Liver (tissue), 9 donors: Measurements from ENCODE around the gene STK38L. TPM values are rescaled to one million over a fixed set of nuclear protein-coding genes. Genes with fewer than 3 reads are reported as not detected.

Experiments used
- DNase-seq: peaks from one replicate; pipeline ENCODE4 v3.0.0-alpha.2; 2017; ENCODE audit warnings: low spot score
- H3K27ac ChIP-seq, 2 donors: one replicate each; pipeline ENCODE4 v1.7.0; 2013; ENCODE audit warnings: inconsistent platforms in 2 of 2, low read length in 2 of 2, control low read depth in 1 of 2, low read depth in 1 of 2, mild to moderate bottlenecking in 1 of 2
- H3K27me3 ChIP-seq, 4 donors: one replicate each; pipeline versions ENCODE4 v1.6.1 to v1.7.0; 2013; ENCODE audit warnings: low read length in 3 of 4, inconsistent platforms in 1 of 4, mild to moderate bottlenecking in 1 of 4, moderate library complexity in 1 of 4; ENCODE audit not compliant: control insufficient read depth in 4 of 4, insufficient read depth in 4 of 4
- H3K36me3 ChIP-seq, 4 donors: one replicate each; pipeline versions ENCODE4 v1.6.1 to v1.7.0; 2013; ENCODE audit warnings: low read length in 3 of 4, mild to moderate bottlenecking in 3 of 4, low read depth in 1 of 4, moderate library complexity in 1 of 4; ENCODE audit not compliant: control insufficient read depth in 4 of 4, insufficient read depth in 3 of 4
- H3K4me1 ChIP-seq, 4 donors: one replicate each; pipeline versions ENCODE4 v1.6.1 to v1.7.0; 2013; ENCODE audit warnings: low read length in 3 of 4, mild to moderate bottlenecking in 3 of 4, moderate library complexity in 1 of 4; ENCODE audit not compliant: control insufficient read depth in 4 of 4, insufficient read depth in 4 of 4
- H3K4me3 ChIP-seq, 3 donors: one replicate each; pipeline versions ENCODE4 v1.6.1 to v1.7.0; 2013; ENCODE audit warnings: low read length in 3 of 3, control low read depth in 1 of 3, low read depth in 1 of 3, mild to moderate bottlenecking in 1 of 3
- H3K9ac ChIP-seq, 2 donors: one replicate each; pipeline ENCODE4 v1.7.0; 2013; ENCODE audit warnings: low read length in 2 of 2, mild to moderate bottlenecking in 2 of 2, moderate library complexity in 2 of 2, control low read depth in 1 of 2, low read depth in 1 of 2
- H3K9me3 ChIP-seq, 4 donors: one replicate each; pipeline versions ENCODE4 v1.6.1 to v1.7.0; 2013; ENCODE audit warnings: low read length in 3 of 4; ENCODE audit not compliant: control insufficient read depth in 4 of 4
- ATF3 ChIP-seq: IDR thresholded peaks from 2 replicates; pipeline ENCODE4 v1.6.1; 2016; ENCODE audit warnings: antibody characterized with exemption
- FOXA1 ChIP-seq: IDR thresholded peaks from 2 replicates; pipeline ENCODE4 v1.6.1; 2016; ENCODE audit warnings: antibody characterized with exemption
- FOXA2 ChIP-seq: IDR thresholded peaks from 2 replicates; pipeline ENCODE4 v1.6.1; 2016; ENCODE audit warnings: antibody characterized with exemption
- GABPA ChIP-seq, 2 donors: IDR thresholded peaks in 1 of 2; conservative IDR thresholded peaks in 1 of 2; 2 replicates each; pipeline ENCODE4 v1.6.1; 2016; ENCODE audit warnings: antibody characterized with exemption in 2 of 2, mild to moderate bottlenecking in 1 of 2, moderate library complexity in 1 of 2
- HNF4A ChIP-seq, 2 donors: conservative IDR thresholded peaks; 2 replicates each; pipeline ENCODE4 v1.6.1; 2016; ENCODE audit warnings: antibody characterized with exemption in 2 of 2, mild to moderate bottlenecking in 2 of 2
- HNF4G ChIP-seq: IDR thresholded peaks from 2 replicates; pipeline ENCODE4 v1.6.1; 2016; ENCODE audit warnings: antibody characterized with exemption
- JUND ChIP-seq, 2 donors: IDR thresholded peaks; 2 replicates each; pipeline ENCODE4 v1.6.1; 2016; ENCODE audit warnings: antibody characterized with exemption in 2 of 2
- MAX ChIP-seq: IDR thresholded peaks from 2 replicates; pipeline ENCODE4 v1.6.1; 2016; ENCODE audit warnings: antibody characterized with exemption
- NR2F2 ChIP-seq: IDR thresholded peaks from 2 replicates; pipeline ENCODE4 v1.6.1; 2016; ENCODE audit warnings: antibody characterized with exemption
- RAD21 ChIP-seq, 2 donors: IDR thresholded peaks; 2 replicates each; pipeline ENCODE4 v1.6.1; 2016; ENCODE audit warnings: antibody characterized with exemption in 2 of 2, mild to moderate bottlenecking in 2 of 2
- REST ChIP-seq: IDR thresholded peaks from 2 replicates; pipeline ENCODE4 v1.6.1; 2016; ENCODE audit warnings: antibody characterized with exemption, mild to moderate bottlenecking
- SP1 ChIP-seq: IDR thresholded peaks from 2 replicates; pipeline ENCODE4 v1.6.1; 2018; ENCODE audit warnings: antibody characterized with exemption, mild to moderate bottlenecking
- YY1 ChIP-seq: IDR thresholded peaks from 2 replicates; pipeline ENCODE4 v1.6.1; 2016; ENCODE audit warnings: antibody characterized with exemption, mild to moderate bottlenecking
- ZBTB33 ChIP-seq: IDR thresholded peaks from 2 replicates; pipeline ENCODE4 v1.6.1; 2016; ENCODE audit warnings: antibody characterized with exemption
- WGBS: extraction: QIAGEN DNeasy Blood & Tissue Kit; methylation state at CpG from one replicate; pipeline ENCODE4 v1.1.7; 2013; 5-methylcytosine and 5-hydroxymethylcytosine counted together
- polyA plus RNA-seq, 2 donors: library from polyadenylated mRNA; stranded (reverse) in 1 of 2; unstranded in 1 of 2; fragments of 200-250 nt in 1 of 2; fragments of >200 nt in 1 of 2; fragmentation: Nextera tagmentation in 1 of 2; extraction: Ambion mirVana in 1 of 2; gene quantifications; one replicate each; pipeline versions ENCODE4 v1.2.1 to v1.2.3, GENCODE V29; 2013 to 2015
- total RNA-seq, 2 donors: library from RNA; depleted of rRNA; stranded (reverse); fragments of >200 nt; gene quantifications; one replicate each; pipeline ENCODE4 v1.2.3, GENCODE V29; 2014
- TF ChIP-seq, protein P1 (sequence below): fragments of 150-350 bp; IDR thresholded peaks from 2 replicates; pipeline ENCODE4 v1.5.1; 2017; ENCODE audit warnings: improper control_type of control experiment, low read depth, low read length; ENCODE audit not compliant: missing input control
- donor health status: healthy.
- donor health status: healthy.
- donor health status: healthy.
- donor health status: healthy.
- donor health status: healthy.

The STK38L gene
- total and polyA plus RNA-seq, 4 donors: 2.8 to 8.6 (median 6.6) TPM

DNA sequence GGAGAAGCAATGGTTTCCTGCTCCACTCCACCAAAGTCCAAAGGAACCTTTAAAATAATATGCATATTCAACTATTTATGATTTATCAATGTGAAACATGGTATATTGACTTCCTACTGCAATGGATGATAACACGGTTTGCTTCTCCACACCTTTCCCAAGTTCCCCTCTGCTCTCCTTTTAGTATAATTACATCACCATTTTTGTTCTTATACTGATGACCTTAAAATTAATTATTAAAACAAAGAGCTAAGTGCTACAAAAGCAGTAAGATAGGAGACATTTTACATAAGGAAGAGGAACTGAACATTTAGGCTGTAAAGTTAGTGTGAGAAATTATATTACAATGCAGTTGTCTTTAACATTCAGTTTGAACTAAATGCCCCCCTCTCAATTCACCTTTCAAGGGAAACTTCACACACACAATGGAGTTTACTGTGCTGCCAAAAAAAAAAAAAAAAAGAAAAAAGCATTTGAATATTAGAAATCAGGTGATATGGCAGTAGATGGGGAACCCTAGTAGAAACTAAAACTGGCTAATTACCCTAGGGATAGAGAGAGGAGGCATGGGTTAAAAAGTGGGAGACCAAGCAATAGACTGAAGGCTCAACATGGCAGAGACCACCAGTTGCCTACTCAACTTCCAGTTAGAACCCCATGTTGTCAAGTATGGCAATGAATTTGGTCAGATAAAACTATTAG lies 37.1 kb upstream of the STK38L start:
- Histone ChIP-seq H3K4me1 (peaks cover 0 to 4% (median 0%) of the 10 kb centered on the region in 4 donors), H3K4me3 (no peak overlapping the region), H3K36me3 (peaks cover 0 to 7% (median 3%) of the 10 kb centered on the region in 4 donors), H3K27ac (no peak overlapping the region), H3K9ac (no peak overlapping the region), H3K27me3 (no peaks in the 10 kb centered on the region), H3K9me3 (no peaks in the 10 kb centered on the region)
- 83% methylated on average over 1 of the region's 1 CpG for WGBS
- TF ChIP-seq RAD21 (IDR thresholded peaks at IDR 0.05) (no peak), FOXA1 (no peak), REST (no peak), HNF4G (no peak), ATF3 (no peak), ZBTB33 (no peak), MAX (no peak), NR2F2 (no peak), YY1 (no peak), GABPA (IDR thresholded peaks at IDR 0.05 in 1 of 2, conservative IDR thresholded peaks at IDR 0.05 in 1 of 2) (no peak), JUND (IDR thresholded peaks at IDR 0.05) (no peak), HNF4A (conservative IDR thresholded peaks at IDR 0.05) (no peak), FOXA2 (no peak), SP1 (no peak)
- TF ChIP-seq, protein P1, sequence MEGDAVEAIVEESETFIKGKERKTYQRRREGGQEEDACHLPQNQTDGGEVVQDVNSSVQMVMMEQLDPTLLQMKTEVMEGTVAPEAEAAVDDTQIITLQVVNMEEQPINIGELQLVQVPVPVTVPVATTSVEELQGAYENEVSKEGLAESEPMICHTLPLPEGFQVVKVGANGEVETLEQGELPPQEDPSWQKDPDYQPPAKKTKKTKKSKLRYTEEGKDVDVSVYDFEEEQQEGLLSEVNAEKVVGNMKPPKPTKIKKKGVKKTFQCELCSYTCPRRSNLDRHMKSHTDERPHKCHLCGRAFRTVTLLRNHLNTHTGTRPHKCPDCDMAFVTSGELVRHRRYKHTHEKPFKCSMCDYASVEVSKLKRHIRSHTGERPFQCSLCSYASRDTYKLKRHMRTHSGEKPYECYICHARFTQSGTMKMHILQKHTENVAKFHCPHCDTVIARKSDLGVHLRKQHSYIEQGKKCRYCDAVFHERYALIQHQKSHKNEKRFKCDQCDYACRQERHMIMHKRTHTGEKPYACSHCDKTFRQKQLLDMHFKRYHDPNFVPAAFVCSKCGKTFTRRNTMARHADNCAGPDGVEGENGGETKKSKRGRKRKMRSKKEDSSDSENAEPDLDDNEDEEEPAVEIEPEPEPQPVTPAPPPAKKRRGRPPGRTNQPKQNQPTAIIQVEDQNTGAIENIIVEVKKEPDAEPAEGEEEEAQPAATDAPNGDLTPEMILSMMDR: no peak
- DNase-seq: no peak
